Measurements from ENCODE around the gene NPNT.

NPNT gene

DNA sequence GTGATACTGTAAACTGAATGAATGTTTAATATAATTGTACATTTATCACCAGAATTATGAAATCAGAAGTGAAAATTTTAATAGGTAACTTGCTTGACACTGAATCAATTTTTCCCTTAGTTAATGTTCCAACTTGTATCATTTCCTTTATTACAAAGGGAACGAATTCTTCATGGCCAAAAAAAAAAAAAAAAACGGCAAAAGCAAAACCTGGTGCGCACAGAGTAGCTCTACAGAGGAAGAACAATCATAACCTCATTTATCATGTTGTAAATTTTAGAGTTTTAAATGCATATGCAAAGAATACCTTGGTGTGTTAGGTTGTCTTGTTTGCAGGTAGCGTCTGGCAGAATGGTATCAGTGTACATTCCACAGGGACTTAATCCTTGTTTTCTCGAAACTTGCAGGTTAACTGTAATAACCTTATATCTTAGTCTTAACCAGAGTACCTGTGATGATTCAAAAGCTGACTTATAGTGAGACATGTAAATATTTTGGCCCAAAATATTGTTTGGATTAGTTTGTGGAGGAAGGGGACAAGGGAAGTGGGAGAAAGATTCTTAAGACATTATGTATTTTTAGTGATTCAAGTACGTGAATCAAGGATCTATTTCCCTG is 70.0 kb downstream of the NPNT start:
- TF ChIP-seq POLR2AphosphoS5 (IDR thresholded peaks at IDR 0.05; ENCODE audit: low read depth, low read length) (no peak), TAF1 (IDR thresholded peaks at IDR 0.05; ENCODE audit: borderline replicate concordance, insufficient read depth, low read length) (no peak), SIN3A (IDR thresholded peaks at IDR 0.05; ENCODE audit: borderline replicate concordance, insufficient read depth, low read length) (no peak), FOXP2 (optimal IDR thresholded peaks at IDR 0.05; ENCODE audit: borderline replicate concordance, extremely low read depth, extremely low read length, insufficient read depth) (no peak), REST (IDR thresholded peaks at IDR 0.05; ENCODE audit: insufficient read depth in 1 of 2, low read depth in 2 of 2, low read length in 2 of 2) (no peak)

GRCh38 chr4:105966051-105966450 is 70.8 kb downstream of the NPNT start:
- TF ChIP-seq SIN3A (IDR thresholded peaks at IDR 0.05; ENCODE audit: borderline replicate concordance, insufficient read depth, low read length) (no peak), POLR2AphosphoS5 (IDR thresholded peaks at IDR 0.05; ENCODE audit: low read depth, low read length) (no peak), FOXP2 (optimal IDR thresholded peaks at IDR 0.05; ENCODE audit: borderline replicate concordance, extremely low read depth, extremely low read length, insufficient read depth) (no peak), TAF1 (IDR thresholded peaks at IDR 0.05; ENCODE audit: borderline replicate concordance, insufficient read depth, low read length) (no peak), REST (IDR thresholded peaks at IDR 0.05; ENCODE audit: insufficient read depth in 1 of 2, low read depth in 2 of 2, low read length in 2 of 2) (no peak)

GRCh38 chr4:105967058-105967658 is 71.9 kb downstream of the NPNT start:
- no peak for TF ChIP-seq TAF1 (IDR thresholded peaks at IDR 0.05; ENCODE audit: borderline replicate concordance, insufficient read depth, low read length)
- TF ChIP-seq SIN3A (IDR thresholded peaks at IDR 0.05; ENCODE audit: borderline replicate concordance, insufficient read depth, low read length), result no peak
- no peak for TF ChIP-seq FOXP2 (optimal IDR thresholded peaks at IDR 0.05; ENCODE audit: borderline replicate concordance, extremely low read depth, extremely low read length, insufficient read depth)
- no peak for TF ChIP-seq POLR2AphosphoS5 (IDR thresholded peaks at IDR 0.05; ENCODE audit: low read depth, low read length)
- no peak for TF ChIP-seq REST (IDR thresholded peaks at IDR 0.05; ENCODE audit: insufficient read depth in 1 of 2, low read depth in 2 of 2, low read length in 2 of 2)

DNA sequence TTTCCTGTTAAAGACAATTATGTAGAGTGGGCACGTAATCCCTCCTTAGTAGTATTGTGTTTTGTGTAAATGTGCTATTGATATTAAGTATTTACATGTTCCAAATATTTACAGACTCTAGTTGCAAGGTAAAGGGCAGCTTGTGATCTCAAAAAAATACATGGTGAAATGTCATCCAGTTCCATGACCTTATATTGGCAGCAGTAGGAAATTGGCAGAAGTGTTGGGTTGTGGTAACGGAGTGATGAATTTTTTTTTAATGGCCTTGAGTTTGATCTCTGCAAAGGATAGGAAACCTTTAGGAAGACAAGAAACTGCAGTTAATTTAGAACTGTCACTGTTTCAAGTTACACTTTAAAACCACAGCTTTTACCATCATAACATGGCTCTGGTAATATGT is 74.3 kb downstream of the NPNT start:
- TF ChIP-seq REST (IDR thresholded peaks at IDR 0.05; ENCODE audit: insufficient read depth in 1 of 2, low read depth in 2 of 2, low read length in 2 of 2) (no peak), FOXP2 (optimal IDR thresholded peaks at IDR 0.05; ENCODE audit: borderline replicate concordance, extremely low read depth, extremely low read length, insufficient read depth) (no peak), TAF1 (IDR thresholded peaks at IDR 0.05; ENCODE audit: borderline replicate concordance, insufficient read depth, low read length) (no peak), POLR2AphosphoS5 (IDR thresholded peaks at IDR 0.05; ENCODE audit: low read depth, low read length) (no peak), SIN3A (IDR thresholded peaks at IDR 0.05; ENCODE audit: borderline replicate concordance, insufficient read depth, low read length) (no peak)
